Stimulated activated CD4-positive, alpha-beta T cell treated with anti-CD3 and anti-CD28 coated beads, Interleukin-15, amount 100 ng/mL, for 1 hour (primary cell): ENCODE data around the gene PITPNC1.
"Not testable (repeated sequence)": the region's sequence is repeated elsewhere in the genome, so short reads cannot be mapped to it uniquely, and the experiment has no call there.

Experiments used
- DNase-seq, 2 donors: peaks; one replicate each; pipeline ENCODE4 v3.0.0-alpha.2; 2020; ENCODE audit warnings: low read depth in 1 of 2, low spot score in 1 of 2

PITPNC1 gene

DNA sequence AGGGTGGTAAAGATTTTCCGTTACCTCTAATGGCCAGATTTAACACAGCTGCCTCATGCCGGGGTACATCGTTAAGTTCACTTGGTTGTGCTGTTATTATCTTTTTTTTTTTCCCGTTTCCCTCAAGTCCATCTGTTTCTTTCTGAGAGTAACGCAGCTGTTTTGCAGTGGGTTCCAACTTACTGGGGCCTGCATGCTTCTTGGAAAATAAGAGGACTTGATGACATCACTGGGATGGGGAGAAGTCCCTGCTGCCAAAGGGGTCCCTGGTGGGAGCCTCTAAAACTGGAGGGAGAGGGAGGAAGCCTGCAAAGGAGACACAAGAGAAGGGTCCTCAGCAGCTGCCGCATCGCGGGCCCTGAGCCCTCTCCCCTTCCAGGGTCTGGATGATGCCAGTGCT lies 262.9 kb downstream of the PITPNC1 start:
- no peak for DNase-seq

DNA sequence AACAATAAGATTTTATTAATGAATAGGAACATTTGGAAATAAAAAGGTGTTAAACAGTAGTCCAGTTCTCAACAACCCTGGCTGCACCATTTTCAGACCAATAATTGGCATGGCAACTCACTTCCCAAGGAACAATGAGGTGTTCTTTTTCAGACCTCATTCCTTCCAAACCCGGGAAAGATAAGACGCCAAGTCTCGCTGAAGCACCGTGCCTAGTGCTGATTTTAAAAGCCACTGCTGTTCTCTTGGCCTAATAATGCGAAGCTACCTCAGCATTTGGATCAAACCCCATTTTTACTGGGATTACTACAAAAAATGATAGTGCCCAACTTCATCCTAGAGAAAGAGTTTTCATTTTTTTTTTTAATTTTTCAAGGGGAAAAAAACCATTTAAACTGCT lies 265.4 kb downstream of the PITPNC1 start:
- no peak for DNase-seq

DNA sequence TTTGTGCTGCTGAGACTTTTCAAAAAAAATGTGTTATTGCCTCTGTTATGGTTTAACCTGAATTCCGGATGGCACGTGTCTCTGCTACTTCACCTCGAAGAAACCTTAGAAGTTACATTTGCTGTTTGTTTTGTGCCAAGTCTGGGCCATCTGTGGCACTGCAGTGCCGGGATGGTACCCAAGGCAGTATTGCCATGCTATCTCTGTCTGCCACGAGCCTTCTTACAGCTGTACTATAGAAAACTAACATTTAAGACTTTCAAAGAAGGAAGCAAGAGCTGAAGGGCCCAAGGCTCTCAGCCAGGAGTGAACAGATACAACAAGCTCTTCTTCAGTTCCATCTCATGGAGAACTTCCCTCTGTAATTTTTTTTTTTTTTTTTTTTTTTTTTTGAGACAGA lies 267.0 kb downstream of the PITPNC1 start:
- DNase-seq: no peak

DNA sequence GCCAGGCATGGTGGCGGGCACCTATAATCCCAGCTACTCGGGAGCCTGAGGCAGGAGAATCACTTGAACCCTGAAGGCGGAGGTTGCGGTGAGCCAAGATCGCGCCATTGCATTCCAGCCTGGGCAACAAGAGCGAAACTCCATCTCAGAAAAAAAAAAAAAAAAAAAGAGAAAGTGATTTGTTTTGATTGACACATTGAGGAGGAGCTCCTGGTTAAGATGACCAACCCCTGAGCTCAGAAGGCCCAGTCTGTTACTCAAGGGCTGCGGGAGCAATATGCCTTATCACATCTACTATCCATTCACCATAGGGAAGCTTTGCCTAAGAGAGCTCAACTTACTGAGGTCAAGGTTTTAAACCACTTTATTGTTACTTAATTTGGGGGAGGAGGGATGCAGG lies 268.1 kb downstream of the PITPNC1 start:
- DNase-seq: not testable (repeated sequence)

DNA sequence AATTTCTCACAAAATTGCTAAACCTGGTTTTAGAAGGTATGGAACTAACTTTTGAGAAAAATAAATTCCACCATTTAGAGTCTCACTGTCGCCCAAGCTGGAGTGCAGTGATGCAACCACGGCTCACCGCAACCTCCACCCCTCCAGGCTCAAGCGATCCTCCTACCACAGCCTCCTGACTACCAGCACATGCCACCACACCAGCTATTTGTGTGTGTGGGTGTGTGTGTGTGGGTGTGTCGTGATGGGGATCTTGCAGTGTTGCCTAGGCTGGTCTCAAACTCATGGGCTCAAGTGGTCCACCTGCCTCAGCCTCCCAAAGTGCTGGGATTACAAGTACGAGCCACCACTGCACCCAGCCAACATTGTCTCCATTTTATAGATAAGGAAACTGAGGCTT lies 269.4 kb downstream of the PITPNC1 start:
- DNase-seq: no peak

DNA sequence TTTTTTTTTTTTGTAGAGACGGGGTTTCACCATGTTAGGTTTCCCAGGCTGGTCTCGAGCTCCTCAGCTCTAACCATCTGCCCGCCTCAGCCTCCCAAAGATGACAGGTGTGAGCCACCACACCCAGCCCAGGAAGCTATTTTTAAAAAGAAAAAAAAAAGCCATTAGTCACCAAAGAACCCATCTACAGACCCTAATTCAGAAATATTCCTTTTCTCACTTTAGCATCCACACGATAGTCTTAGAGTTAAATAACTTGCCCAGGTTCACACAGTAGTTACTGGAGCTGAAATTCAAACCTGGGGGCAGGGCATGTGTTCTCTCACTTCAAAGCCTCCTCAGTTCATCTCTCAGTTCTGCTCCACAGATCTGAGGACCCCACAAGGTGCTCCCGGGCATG lies 270.4 kb downstream of the PITPNC1 start:
- no peak for DNase-seq

DNA sequence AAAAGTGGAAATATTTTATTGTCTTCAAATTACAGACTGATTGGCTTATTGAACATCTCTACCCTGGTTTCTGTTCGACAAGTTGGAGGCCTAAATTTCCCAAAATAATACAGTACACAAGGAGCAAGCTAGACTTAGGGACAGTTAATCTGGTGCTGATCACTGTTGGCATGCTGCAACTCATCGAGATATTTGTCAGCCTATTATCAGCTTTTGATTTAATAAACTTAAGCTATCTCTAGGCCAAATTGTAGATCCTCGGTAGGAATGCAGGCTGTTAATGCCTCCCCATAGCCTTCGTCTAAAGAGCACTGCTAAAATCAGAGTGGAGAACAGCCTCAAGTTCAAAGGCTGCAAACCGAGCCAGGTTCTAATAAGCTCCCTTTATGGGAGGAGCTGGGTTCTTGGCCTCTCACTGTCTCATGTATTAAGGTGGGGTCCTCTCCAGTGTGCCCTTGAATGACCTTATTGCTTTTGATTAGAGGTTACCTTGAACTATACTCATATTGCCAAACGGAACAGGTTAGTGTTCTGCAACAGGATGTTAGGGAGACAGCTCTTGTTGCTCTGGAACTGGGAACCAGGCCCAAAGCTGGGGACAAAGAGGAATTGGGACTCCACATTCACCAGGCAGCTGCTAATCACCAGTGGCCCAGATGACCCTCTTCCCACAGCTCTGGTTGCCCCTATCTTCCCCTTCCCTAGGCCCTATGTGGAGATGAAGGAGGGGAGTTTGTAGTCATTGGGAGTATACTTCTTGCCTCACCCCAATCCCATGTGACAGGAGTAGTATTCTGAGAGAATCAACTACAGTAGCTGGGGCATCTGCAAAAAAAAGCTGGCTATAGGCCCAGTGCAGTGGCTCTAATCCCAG lies 271.2 kb downstream of the PITPNC1 start:
- no peak for DNase-seq

DNA sequence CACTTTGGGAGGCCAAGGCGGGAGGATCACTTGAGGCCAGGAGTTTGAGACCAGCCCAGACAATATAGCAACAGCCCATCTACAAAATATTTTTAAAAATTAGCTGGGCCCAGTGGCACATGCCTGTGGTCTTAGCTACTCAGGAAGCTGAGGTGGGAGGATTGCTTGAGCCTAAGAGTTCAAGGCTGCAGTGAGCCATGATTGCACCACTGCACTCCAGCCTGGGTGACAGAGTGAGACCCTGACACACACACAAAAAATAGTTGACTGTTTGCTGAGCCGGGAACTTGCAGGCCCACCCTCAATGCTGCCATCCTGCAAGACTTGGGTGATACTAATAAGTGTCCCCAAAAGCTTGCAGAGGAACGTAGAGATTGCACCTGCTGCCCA lies 271.8 kb downstream of the PITPNC1 start:
- not testable (repeated sequence) for DNase-seq

DNA sequence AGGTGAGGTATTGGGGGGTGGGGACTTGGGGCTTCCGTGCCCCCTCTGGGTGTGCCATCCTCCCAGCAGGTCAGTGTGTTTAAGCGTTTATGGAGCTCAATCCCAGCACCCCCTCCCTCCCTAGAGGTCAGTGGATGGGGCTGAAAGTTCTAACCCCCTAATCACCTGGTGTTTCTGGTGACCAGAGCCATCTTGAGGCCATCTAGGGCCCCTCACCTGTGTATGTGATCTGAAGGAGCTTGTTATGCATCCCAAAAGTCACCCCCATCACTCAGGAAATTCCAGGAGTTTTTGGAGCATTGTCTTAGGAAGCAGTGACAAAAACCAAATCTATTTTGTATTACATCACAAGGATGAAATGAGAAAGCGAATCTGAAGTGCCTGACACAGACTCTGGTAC lies 272.8 kb downstream of the PITPNC1 start:
- no peak for DNase-seq

DNA sequence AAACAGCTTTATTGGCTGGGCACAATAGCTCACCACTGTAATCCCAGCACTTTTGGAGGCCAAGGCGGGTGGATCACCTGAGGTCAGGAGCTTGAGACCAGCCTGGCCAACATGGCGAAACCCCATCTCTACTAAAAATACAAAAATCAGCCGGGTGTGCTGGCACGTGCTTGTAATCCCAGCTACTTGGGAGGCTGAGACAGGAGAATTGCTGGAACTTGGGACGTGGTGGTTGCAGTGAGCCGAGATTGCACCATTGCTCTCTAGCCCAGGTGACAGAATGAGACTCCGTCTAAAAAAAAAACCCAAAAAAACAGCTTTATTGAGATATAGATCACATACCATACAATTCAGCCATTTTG lies 274.1 kb downstream of the PITPNC1 start:
- DNase-seq: not testable (repeated sequence)

DNA sequence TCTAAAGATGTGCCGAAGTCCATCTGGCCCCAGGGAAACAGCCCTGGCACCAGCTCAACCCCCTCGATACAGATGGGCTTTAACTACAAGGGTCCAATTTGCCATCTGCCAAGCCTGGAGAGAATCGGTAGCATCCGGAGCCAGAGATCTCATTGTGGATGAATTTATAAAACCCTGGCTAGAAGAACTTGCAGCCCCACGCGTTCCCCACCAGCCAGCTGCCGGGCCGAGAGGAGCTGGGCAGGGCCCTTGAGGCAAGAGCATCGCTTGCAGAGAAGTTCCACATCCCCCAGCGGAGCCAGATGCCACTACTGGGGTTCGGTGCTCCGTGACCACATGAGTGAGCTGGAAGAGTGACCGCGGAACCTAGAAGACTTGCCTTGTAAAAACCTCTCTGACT lies 275.4 kb downstream of the PITPNC1 start:
- DNase-seq: no peak

DNA sequence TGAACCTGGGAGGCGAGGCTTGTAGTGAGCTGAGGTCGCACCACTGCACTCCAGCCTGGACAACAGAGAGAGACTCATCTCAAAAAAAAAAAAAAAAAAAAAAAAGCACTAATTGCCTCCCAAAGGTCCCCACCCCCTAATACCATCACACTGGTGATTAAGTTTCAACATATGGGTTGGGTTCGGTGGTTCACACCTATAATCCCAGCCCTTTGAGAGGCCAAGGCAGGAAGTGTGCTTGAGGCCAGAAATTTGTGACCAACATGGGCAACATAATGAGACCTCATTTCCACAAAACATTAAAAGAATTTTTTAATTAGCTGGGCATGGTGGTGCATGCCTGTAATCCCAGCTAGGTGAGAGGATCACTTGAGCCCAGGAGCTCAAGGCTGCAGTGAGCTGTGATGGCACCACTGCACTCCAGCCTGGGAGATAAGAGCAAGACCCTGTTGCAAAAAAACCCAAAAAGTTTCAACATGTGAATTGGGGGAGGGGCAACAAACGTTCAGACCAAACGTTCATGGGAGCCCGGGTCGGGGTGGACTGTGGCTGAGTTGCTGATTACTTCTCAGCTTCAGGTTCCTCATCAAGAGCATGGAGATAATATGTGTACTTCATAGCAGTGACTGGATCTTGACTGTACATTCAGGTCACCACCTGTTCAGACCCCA lies 278.5 kb downstream of the PITPNC1 start:
- DNase-seq: no peak

DNA sequence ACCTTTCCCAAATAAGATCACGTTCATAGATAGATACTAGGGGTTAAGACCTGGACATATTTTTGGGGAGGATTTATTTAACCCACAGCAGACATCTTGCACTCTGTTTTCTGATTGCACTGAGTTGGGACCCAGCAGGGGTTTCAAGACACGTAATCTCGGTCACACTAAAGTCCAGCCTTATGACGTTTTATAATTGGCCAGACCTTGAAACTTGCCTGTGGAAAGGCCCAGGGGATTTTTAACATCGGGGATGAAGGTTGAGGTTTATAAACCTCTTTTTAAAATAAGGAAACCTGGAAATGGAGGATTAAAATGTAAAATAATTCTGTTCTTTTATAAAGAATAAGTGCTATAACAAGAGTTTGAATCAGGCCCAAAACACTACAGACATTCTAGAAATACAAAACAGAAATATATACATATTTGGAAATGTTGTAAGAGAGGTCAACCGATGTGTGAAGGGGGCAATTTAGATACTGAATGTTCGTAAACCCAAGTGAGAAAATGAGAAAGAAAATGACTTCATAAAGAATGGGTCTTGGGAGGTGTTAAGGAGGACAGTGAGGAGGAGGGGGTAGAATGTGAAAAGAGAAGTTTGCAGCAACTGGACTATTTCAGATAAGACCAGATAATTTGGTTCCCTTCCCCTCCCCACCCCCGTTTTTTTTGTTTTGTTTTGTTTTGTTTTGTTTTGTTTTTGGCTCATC lies 279.6 kb downstream of the PITPNC1 start:
- no peak for DNase-seq

DNA sequence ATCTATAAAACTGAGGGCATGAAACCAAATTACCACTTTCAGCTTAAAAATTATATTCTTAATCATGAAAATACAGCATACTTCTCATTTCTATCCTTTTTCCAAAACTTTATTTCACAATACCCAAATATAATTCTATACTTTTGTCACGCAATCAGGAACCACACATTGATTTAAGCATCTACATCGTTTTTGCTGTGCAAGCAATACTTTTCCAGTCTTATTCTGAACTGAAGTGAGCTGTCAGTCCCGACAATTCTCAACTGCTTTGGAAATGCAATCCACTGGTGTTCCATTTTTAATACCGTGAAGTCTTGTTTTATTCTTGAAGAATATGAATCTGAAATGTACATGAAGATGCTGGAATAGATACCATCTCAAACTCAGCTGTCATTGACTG lies 280.5 kb downstream of the PITPNC1 start:
- DNase-seq: no peak

DNA sequence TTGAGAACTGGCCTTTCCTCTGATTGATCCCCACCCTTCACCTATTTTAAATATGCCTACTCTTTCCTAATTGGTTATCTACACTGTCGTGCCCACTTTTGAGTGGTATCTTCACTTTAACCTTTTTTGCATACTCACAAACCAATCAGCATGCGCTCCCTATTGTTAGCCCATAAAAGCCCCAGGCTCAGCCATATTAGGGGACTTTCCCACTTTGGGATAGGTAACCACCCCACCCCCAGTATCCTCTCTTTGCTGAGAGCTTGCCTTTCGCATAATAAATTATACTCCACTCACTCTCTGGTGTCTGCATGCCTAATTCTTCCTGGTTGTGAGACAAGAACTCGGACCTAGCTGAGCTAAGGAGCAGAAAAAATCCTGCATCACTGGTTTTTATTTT lies 281.2 kb downstream of the PITPNC1 start:
- no peak for DNase-seq

DNA sequence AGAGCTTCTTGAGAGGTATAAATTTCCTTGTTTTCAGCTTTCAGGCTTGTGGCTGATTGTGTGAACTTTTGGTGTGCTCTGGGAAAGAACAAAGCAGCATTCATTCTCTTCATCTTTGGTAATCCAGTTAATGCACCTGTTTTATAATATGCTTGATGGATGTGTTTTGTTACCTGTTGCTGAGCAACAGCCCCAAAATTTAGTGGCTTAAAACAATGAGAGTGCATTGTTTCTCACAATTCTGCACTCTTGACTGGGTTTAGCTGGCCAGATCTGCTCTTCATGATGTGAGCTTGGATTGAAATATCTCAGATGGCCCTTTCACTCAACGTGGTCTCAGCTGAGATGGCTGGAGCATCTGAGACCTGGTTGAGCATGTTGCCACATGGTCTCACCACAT lies 281.9 kb downstream of the PITPNC1 start:
- DNase-seq: no peak

DNA sequence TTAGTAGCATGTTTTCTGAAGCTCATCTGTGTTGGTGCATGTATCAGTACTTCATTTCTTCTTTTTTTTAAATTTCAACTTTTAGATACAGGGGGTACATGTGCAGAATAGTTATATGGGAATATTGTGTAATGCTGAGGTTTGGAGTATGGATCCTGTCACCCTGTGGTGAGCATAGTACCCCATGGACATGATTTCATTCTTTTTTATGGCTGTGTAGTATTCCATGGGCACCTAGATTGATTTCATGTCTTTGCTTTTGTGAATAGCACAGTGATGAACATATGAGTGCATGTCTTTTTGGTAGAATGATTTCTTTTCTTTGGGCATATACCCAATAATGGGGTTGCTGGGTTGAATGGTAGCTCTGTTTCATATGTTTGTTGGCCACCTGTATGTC lies 285.6 kb downstream of the PITPNC1 start:
- no peak for DNase-seq

DNA sequence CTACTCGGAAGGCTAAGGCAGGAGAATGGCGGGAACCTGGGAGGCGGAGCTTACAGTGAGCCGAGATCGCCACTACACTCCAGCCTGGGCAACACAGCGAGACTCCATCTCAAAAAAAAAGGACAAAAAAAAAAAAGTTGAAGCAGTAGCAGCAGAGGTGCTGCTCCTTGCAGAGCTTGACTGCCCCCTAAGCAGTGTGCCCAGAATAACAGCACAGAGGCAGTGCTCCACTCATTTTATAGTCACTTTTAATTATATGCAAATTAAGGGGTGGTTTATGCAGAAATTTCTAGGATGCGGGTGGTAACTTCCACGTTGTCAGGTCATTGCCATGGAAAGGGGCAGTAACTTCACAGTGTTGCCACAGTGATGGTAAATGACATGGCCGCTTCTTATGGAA lies 286.4 kb downstream of the PITPNC1 start:
- DNase-seq: no peak

DNA sequence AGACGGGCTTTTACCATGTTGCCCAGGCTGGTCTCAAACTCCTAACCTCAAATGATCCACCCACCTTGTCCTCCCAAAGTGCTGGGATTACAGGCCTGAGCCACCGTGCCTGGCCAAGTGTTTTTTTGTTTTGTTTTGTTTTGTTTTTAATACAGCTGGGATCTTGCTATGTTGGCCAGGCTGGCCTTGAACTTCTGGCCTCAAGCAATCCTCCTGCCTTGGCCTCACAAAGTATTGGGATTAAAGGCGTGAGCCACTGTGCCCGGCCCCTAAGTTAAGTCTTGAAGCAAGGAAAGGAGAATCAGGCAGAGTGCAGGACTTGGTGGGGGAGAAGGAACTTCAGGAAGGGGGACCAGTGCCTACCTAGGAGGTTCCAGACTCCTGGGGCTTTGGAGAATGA lies 288.9 kb downstream of the PITPNC1 start:
- no peak for DNase-seq

DNA sequence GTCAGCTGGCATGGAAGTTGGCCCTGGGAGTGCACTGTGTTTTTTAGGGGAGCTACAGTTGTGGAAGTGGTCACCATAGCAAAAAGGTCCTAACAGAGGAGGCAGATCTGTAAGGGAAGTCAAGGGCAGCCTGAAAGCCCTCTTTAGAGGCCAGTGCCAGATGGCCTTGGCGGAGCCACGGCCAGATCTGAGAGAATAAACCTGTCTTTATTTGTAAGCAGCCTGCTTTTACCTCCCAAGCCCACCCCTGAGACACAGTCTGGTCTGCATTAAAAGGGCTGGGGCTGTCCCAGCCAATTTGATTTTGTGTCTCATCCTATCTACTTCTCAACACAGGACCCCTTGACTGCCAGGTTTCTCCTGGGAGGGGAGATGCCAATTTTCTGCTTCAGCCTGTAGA lies 289.6 kb downstream of the PITPNC1 start:
- no peak for DNase-seq

DNA sequence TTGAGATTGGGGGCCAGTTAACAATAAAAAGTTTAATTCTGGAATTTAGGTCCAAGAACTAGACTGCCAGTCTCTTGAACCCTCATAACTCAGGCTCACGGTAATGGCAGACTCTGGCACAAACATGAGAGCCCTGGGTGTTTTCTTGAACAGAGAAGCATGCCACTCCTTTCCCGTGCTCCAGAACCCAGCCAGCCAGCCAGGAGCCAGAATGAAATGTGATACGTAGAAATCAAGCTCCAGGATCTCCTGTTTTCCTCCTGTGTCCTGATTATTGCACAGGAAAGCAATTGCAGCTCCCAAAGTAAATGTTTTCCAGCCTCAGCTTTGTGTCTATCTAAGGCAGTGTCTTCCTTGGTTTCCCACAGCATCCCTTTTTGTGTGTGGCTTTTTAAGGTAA lies 294.4 kb downstream of the PITPNC1 start:
- no peak for DNase-seq
